Erythroblast (primary cell): ENCODE results near the gene L3MBTL4.

Experiments used
- GATA1 ChIP-seq: IDR thresholded peaks from 2 replicates; pipeline ENCODE4 v1.6.1; 2011; ENCODE audit warnings: low read depth, mild to moderate bottlenecking, control low read depth, low read length, moderate library complexity
- POLR2A ChIP-seq: IDR thresholded peaks from 2 replicates; pipeline ENCODE4 v1.6.1; 2011; ENCODE audit warnings: mild to moderate bottlenecking, low read length

DNA sequence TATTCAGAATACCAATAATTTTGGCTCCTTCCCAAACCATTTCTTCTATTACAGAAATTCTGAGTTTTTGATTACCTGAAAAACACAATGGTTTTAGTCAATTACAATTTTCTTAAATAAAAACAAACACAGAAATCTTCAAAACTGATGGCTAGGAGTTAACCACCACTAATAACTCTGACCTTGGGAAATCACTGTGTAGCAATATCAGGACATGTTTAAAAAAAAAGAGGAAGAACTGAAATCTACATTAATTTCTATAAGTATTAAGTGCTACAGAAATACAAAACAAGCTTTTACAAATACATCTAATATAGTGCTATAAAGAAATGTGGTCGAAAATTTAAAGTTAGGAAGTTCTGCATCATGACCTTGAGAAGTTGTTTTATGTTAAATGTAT, 14.9 kb downstream of the L3MBTL4 start:
- TF ChIP-seq POLR2A (no peak), GATA1 (no peak)
